NCI-H446 treated with DMSO at 0.1 percent for 48 hours (cell line): ENCODE results near the gene FAAP100.
"Not testable (repeated sequence)": the region's sequence is repeated elsewhere in the genome, so short reads cannot be mapped to it uniquely, and the experiment has no call there.

ENCODE experiments used
- DNase-seq: peaks from one replicate; lab custom pipeline; 2025; lab: John Stamatoyannopoulos, UW

The FAAP100 gene, protein sequence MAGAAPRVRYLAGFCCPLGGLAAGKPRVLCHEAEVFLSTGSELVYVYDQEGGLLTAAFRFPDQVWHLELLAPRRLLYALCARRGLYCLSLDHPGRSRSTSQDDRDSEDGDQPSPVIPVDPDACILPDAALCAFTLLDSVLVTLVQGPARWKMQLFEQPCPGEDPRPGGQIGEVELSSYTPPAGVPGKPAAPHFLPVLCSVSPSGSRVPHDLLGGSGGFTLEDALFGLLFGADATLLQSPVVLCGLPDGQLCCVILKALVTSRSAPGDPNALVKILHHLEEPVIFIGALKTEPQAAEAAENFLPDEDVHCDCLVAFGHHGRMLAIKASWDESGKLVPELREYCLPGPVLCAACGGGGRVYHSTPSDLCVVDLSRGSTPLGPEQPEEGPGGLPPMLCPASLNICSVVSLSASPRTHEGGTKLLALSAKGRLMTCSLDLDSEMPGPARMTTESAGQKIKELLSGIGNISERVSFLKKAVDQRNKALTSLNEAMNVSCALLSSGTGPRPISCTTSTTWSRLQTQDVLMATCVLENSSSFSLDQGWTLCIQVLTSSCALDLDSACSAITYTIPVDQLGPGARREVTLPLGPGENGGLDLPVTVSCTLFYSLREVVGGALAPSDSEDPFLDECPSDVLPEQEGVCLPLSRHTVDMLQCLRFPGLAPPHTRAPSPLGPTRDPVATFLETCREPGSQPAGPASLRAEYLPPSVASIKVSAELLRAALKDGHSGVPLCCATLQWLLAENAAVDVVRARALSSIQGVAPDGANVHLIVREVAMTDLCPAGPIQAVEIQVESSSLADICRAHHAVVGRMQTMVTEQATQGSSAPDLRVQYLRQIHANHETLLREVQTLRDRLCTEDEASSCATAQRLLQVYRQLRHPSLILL

DNA sequence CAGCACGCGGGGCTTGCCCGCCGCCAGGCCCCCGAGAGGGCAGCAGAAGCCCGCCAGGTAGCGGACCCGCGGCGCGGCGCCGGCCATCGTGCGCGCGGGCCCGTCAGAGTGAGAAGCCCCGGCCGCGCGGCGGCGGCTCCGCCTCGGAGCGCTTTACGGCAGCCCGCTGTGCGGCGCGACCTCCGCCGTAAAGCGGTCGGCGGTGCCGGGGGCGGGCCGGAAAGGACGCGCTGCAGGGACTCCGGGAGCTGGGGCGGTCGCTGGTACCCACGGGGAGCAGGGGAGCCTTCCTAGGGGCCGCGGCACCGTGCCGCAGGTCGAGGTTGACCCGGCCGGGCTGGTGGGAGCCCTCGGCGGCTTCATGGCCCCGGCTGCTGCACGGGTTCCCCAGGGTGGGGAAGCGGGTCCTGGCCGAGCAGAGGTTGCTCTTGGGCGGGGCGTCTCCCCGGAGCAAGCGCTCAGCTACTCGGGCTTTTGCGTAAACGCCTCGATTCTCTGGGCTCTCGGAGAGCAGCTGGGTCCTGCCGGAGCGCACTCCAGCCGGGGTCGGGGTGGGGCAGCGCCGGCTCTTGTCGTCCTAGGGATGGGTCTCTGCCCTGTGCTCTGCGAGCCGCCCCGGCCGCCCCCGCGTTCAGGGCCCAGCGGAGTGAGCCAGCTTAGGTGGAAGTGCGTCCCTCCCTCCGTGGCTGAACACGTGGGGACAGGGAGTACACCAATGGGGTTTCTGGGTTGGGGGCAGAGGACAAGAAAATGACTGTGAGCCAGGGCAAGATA lies at the start of gene FAAP100:
Gene FAAP100 (minus strand): TSS at position 110 of the 774 bp plus-strand sequence. CDS start 23 bp downstream, at position 87.
- DNase-seq = peak; percentile 54

DNA sequence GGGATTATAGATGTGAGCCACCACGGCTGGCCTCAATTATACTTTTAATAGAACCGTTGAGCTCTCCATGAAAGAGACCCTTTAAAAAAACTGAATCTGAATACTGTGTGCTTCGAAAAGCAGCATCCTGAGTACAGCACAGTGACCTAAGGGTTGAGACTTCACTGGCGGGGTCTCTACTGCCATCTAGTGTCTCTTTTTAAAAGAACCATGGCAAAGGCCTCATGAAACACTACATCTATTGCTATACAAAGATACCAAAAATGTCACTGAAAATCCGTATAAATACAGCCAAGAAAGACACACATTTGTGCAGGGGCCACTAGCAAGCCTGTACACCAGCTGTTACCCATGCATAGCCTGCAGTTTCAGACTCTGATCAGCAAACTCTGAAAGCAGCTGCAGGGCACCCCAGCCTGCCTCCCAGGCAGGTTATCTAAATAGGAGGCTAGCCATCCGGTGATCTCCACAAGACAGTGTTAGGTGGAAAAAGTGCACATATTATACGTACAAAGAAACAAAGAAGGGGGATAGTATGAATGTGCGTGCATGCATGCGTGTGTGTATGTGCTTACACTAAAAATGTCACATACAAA lies 49.5 kb upstream of the FAAP100 start:
- peak; percentile 49 for DNase-seq

DNA sequence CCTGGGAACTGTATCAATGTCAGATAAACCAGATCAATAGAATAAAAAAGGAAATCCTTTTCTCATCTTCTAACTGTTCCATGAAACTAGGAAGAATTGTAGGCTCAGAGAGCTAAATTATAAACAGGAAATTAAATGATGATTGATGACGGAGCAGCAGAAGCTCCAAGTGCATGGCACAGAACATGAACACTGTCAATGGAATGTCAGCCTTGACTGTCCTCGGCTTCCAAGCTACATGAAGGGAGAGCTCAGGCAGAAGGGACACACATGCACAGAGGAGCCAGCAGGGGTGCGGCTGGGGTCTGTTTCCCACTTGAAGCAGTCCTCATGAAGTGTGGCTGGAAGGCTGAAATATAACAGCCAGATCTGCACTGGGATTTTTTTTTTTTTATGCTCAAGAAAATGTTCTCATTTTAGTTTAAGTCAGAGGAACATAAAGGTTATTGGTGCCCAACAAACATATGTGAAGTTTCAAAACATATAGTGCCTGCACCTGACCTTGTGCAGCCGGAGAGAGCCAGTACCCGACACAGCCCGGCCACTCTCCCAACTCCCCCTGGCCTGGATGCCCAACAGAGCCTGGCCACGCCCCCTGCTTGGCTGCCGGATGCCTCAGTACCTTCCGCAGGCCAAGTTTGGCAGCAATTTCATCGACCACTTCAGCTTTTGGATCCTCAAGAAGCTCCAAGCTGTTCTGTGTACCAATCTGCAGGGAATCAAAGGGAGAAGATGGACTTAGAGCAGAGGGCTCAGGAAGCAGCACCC lies 47.8 kb upstream of the FAAP100 start:
- DNase-seq = no peak

DNA sequence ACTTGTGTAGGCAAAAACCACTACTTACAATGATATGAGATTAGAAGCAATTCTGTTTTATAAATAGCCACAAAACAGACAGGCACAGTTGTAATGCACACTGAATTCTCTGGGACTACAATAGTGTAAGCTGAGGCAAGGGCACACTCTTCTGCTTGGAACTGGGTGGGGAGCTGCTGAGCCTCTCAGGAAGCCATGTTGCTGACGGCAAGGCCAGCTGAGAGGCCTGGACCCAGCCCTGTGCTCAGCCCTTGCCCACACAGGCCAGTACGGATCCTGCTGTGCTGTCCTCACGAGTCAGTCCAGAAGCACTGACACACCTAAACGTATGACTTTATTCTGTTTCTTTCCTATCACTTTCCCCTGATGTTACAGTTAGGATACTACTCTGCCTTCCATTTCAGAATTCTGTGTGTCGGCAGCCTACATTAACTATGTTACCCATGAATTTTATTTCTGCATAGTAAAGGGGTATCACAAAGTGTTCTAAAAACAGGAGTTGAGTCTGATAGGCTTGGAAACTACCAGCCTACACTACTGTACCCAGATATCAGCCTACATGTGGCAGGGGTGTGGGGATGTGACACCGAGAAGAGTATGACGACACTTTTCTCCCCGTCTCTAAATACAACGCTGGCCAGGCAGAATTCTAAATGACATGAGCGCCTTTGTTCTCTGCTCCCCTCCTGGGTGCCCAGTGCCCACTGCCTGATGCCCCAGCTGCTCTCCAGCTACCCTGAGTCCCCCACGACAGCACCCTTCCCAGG lies 41.1 kb upstream of the FAAP100 start:
- no peak for DNase-seq

DNA sequence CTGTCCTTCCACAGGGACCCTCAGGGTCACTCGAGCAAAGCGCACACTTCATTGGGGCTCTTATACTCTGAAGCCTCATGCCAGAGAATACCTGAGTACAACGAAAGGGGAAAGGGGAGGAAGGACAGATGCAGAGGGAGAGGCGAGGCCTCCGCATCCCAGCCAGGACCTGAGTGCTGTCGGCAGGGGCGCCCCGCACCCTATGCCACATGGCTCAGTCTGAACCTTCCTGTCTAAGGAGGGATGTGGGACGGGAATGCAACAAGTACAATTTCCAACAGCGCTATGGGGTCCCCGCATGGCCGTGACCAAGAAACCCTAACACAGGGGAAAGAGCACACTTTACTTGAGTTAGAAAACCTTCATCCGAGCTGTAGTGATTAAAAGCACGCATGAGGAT lies 39.8 kb upstream of the FAAP100 start:
- DNase-seq = no peak

DNA sequence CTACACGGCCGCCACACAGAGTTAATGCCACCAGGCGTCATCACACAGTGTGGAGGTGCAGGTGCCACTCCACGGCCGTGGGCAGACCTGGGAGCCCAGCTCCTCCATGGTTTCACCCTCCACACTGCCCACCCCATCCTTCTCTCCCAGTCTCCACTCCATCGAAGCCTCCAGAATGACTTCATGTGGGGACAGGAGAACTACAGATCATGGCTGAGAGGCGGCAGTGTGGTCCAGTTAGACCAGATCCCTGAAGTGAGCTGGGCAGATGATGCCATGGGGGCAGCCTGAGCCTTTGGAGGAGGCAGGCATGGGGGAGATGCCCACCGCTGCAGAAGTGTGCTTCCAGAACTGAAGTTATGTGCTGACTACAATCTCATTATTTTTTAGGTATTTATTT lies 38.0 kb upstream of the FAAP100 start:
- DNase-seq = no peak

DNA sequence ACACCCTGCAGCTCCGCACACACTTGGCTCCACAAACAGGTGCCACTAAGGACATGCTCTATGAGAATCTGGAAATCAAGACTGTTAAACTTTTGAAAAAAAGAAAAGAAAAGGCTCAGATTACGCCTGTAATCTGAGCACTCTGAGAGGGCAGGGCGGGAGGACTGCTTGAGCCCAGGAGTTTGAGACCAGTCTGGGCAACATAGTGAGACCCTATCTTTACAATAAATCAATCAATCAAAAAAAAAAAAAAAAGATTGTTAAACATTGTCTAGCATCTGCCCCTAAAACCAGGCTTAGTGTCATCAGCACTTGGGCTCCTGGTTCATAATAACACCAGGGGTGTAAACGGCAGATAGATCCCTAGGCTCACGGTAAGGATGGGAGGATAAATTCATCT lies 37.5 kb upstream of the FAAP100 start:
- DNase-seq = no peak

DNA sequence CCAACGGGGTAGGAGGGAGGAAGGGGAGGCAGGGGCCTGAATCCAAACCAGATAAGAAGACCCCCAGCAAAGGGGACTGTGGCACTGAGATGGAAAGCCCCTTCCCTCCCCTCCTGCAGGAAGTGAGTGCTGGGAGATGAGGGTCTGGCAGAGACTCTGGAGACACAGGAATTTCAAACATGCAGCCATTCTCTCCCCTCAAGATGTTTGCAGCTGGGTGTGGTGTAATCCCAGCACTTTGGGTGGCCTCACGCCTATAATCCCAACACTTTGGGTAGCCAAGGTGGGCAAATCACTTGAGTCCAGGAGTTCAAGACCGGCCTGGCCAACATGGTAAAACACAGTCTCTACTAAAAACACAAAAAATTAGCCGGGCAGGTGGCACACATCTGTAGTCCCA lies 33.9 kb upstream of the FAAP100 start:
- no peak for DNase-seq

DNA sequence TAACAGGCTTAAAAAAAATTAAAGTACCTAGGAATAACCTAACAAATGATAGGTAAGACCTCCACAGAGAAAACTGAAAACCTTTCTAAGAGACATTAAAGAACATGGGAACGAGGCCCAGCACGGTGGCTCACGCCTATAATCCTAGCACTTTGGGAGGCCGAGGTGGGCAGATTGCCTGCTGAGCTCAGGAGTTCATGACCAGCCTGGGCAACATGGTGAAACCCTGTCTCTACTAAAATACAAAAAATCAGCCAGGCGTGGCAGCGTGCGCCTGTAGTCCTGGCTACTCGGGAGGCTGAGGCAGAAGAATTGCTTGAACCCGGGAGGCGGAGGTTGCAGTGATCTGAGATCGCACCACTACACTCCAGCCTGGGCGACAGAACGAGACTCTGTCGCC lies 32.6 kb upstream of the FAAP100 start:
- DNase-seq = not testable (repeated sequence)

DNA sequence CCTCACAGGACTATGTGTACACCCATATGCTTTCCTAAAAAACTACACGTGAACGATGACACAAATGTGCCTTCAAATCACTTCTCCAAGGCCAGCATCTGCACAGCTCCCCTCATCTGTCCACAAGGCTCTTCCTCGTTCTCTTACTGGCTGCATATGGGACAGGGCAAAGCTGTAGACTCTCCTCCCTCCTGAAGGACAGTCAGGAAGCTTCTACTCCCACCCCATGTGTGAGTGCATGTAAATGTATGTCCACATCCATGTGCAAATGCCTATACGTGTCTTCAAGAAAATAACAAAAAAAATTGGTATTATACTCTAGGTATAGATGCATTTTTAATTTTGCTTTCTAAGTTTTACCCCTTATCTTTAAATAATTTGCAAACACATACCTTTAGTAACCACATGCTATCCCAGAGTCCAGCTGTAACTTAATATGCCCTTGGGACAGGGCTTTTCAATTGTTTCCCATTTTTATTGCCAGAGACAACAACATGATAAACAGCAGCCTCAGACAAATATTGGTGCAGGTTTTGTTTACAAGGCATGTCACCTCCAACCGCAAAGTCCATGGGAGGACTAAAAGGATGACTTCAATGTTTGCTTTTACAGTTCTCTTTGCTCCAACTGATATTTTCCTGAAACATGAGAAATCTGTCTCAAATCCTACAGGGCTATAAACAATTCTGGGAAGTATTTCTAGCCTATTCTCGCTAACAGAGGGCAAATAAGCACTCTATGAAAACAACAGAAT lies 31.6 kb upstream of the FAAP100 start:
- no peak for DNase-seq

DNA sequence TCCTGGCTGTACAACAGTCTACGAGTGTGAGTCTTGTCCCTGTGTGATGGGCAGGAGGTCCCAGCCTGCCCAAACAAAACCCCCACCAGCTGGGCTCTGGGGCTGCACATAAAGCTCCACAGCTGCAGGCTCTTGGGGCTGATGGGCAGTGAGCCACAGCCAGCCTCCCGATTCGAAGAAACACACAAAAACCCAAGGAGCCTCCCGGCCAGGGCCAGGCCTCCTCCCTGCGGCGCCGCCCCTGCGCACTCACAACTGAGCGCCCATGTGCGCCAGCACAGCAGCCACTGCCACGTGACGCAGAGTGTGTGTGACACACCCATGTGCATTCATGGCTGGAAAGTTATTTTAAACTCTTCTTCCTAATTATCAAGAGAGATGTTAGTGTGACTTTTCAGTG lies 30.6 kb upstream of the FAAP100 start:
- DNase-seq = no peak

DNA sequence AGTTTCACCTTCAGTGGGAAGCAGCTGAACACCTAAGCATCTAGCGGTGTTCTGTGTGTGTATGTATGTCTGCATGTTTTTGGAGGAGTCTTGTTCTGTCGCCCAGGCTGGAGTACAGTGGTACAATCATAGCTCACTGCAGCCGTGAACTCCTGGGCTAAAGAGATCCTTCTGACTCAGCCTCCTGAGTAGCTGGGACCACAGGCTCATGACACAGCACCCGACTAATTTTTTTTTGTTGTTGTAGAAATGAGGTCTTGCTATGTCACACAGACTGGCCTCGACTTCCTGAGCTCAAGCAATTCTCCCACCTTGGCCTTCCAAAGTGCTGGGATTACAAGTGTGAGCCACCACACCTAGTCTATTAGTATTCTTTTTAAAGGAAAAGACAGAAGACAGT lies 30.2 kb upstream of the FAAP100 start:
- DNase-seq = no peak

DNA sequence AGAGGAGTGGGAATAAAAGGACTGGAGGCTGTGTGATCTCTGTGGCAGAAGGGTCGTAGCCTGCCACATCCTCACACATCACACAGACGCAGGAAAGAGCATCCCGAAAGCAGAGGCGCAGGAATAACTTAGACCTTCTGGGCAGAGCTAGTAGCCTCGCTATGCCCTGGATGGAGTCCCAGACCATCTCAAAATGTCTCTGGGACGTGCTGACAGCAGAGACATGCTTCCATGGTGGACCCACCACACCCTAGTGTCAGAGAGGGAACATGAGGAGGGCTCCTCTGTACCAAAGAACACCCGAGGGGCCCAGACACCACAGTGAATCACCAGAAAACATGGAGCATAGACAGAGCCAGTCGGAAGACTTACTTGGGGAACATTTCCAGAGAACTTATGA lies 29.6 kb upstream of the FAAP100 start:
- no peak for DNase-seq

DNA sequence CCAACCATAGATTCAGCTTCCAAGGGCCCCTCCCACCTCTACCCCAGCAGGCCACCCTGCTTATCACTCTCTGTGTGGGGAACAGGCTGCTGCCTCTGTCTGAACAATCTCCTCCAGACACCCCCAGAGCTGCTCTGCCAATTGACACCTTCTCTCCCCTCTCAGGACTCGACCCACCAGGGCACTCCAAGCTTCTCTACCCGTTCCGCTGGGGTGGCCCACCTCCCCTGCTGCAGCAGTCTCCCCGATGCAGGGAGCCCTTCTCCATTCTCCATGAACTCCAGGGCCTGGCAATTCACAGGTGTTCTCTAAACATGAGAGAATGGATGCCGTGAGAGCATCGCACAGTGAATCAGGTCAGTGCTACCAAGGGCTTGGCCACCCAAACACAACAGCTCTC lies 28.3 kb upstream of the FAAP100 start:
- DNase-seq = no peak

DNA sequence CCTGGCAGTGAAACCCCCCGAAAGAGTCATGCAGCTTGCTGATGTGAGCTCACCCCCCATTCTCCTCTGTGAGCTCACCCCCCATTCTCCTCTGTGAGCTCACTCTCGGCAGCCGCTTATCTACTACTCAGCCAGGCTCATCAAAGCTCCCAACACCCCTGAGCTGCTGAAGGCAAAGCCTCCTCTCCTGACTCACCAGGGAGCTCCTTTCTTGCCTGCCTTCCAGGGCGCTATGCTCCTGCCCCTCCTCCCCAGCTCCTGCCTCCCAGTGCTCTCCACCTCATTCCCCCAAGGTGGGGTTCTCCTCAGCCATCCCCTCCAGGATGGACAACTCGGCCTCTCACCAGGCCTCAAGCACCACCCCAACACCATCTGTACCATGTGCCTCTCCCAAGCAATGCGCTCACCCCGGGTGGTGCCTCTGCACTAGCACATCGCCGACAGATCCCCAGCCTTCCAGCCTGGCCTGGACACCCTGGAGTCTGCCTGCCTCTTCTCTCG lies 27.7 kb upstream of the FAAP100 start:
- no peak for DNase-seq

DNA sequence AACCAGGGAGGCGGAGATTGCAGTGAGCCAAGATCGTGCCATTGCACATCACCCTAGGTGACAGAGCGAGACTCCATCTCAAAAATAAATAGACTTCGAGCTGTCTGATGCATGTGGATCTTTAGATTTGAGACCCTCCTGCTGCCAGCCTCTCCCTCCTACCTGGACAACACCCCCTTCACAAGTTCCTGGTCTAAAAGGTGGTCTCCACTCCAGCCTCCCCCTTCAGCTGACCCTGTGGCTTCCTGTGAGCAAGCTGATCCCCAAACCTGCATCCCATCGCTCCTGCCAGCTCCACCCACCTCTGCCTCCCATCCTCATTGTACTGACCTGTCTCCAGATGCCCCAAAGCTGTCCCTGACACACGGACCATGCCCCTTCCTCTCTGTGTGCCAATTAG lies 27.1 kb upstream of the FAAP100 start:
- DNase-seq = no peak

DNA sequence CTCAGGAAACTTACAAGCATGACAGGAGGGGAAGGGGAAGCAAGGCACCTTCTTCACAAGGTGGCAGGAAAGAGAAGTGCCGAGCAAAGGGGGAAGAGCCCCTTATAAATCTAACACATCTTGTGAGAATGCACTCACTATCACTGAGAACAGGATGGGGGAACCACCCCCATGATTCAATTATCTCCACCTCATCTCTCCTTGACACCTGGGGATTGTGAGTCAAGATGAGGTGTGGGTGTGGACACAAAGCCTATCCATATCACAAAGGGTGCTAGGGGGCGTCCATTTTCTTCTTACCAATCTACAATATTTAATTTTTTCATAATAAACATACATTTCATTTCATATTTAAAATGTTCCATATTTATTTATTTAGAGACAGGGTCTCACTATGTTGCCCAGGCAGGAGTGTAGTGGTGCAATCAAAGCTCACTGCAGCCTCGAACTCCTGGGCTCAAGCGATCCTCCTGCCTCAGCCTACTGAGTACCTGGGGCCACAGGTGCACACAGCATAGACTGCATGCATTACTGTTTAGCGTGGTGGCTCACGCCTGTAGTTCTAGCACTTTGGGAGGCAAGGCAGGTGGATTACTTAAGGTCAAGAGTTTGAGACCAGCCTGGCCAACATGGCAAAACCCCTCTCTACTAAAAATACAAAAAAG lies 26.5 kb upstream of the FAAP100 start:
- DNase-seq = no peak

DNA sequence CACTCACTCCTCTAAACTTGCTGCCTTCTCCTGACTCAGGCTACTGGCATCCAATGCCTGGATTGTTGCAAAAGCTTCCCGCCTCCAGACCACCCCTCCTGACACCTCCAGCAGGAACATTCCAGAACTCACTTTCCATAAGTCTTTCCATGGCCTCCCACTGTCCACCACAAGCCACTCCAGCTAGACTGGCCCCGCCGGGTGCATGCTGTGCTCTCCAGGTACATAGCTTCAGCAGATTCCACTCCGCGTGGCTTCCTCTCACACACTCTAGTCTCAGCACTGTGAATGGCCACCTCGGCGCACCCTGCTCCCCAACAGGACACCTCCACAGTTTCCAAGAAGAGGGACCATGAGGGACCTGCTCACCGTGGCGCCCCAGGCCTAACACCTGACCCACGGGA lies 25.9 kb upstream of the FAAP100 start:
- no peak for DNase-seq
